Measurements from ENCODE around the gene DHPS.
A peak's percentile ranks its signal among the peaks of the same experiment; 100 is the strongest.
"Not testable (repeated sequence)": the region's sequence is repeated elsewhere in the genome, so short reads cannot be mapped to it uniquely, and the experiment has no call there.

DHPS gene

GRCh38 chr19:12643716-12644115, 38.0 kb downstream of the DHPS start:
- DNase-seq (ENCODE audit: low read depth) = not testable (repeated sequence)

GRCh38 chr19:12642506-12642905, 39.2 kb downstream of the DHPS start:
- no peak for DNase-seq (ENCODE audit: low read depth)

GRCh38 chr19:12641456-12641855, 40.2 kb downstream of the DHPS start:
- DNase-seq (ENCODE audit: low read depth) = no peak

GRCh38 chr19:12639901-12640613, 41.6 kb downstream of the DHPS start:
- DNase-seq (ENCODE audit: low read depth) = peak; percentile 47

GRCh38 chr19:12638611-12639182, 43.0 kb downstream of the DHPS start:
- DNase-seq (ENCODE audit: low read depth) = no peak

GRCh38 chr19:12636631-12637030, 45.0 kb downstream of the DHPS start:
- no peak for DNase-seq (ENCODE audit: low read depth)

GRCh38 chr19:12629215-12629614, 52.5 kb downstream of the DHPS start:
- no peak for DNase-seq (ENCODE audit: low read depth)

GRCh38 chr19:12628040-12629022, 53.3 kb downstream of the DHPS start:
- DNase-seq (ENCODE audit: low read depth) = peak; percentile 66

- DNase-seq (ENCODE audit: low read depth) = no peak
These were observed 54.7 kb downstream of the DHPS start for GRCh38 chr19:12626958-12627357.
